ENCODE data around the gene BHLHE23. TPM values are rescaled to one million over a fixed set of nuclear protein-coding genes. Genes with fewer than 3 reads are reported as not detected.

The BHLHE23 gene
- total RNA-seq, 4 donors from 2014 or later: not detected

GRCh38 chr20:62983210-62983609 lies 23.6 kb downstream of the BHLHE23 start:
- H3K4me1 ChIP-seq: peaks cover 9% of the 10 kb centered on the region
- H3K27ac ChIP-seq: no peak overlapping the region
- H3K9me3 ChIP-seq: no peaks in the 10 kb centered on the region
- H3K27me3 ChIP-seq: peaks cover 98% of the 10 kb centered on the region
- 89% methylated on average over 6 of the region's 6 CpGs for WGBS
- no peaks in the 10 kb centered on the region for H3K36me3 ChIP-seq
- H3K4me3 ChIP-seq: no peak overlapping the region
- TF ChIP-seq POLR2AphosphoS5 (IDR thresholded peaks at IDR 0.05) (no peak), POLR2A (IDR thresholded peaks at IDR 0.05) (no peak), CTCF (IDR thresholded peaks at IDR 0.05) (no peak), EP300 (IDR thresholded peaks at IDR 0.05) (no peak)
- no peak for DNase-seq (ENCODE audit: low spot score in 2 of 2)

GRCh38 chr20:62982124-62983075 lies 24.4 kb downstream of the BHLHE23 start:
- Histone ChIP-seq H3K27me3 (peaks cover 99% of the 10 kb centered on the region), H3K4me3 (no peak overlapping the region), H3K4me1 (peaks cover 9% of the 10 kb centered on the region), H3K9me3 (no peaks in the 10 kb centered on the region), H3K27ac (no peak overlapping the region), H3K36me3 (no peaks in the 10 kb centered on the region)
- 64% methylated on average over 17 of the region's 21 CpGs for WGBS
- no peak for DNase-seq (ENCODE audit: low spot score in 2 of 2)
- no peak for TF ChIP-seq EP300 (IDR thresholded peaks at IDR 0.05)
- TF ChIP-seq CTCF (IDR thresholded peaks at IDR 0.05): no peak
- TF ChIP-seq POLR2A (IDR thresholded peaks at IDR 0.05): no peak
- no peak for TF ChIP-seq POLR2AphosphoS5 (IDR thresholded peaks at IDR 0.05)

GRCh38 chr20:62980970-62981369 lies 25.8 kb downstream of the BHLHE23 start:
- Histone ChIP-seq H3K9me3 (no peaks in the 10 kb centered on the region), H3K27me3 (peaks cover 100% of the 10 kb centered on the region), H3K27ac (no peak overlapping the region), H3K36me3 (no peaks in the 10 kb centered on the region), H3K4me1 (peaks cover 9% of the 10 kb centered on the region), H3K4me3 (no peak overlapping the region)
- no peak for DNase-seq (ENCODE audit: low spot score in 2 of 2)
- WGBS: 9% methylated on average over 11 of the region's 28 CpGs
- TF ChIP-seq POLR2A (IDR thresholded peaks at IDR 0.05) (no peak), CTCF (IDR thresholded peaks at IDR 0.05) (no peak), EP300 (IDR thresholded peaks at IDR 0.05) (no peak), POLR2AphosphoS5 (IDR thresholded peaks at IDR 0.05) (no peak)

- Histone ChIP-seq H3K36me3 (no peaks in the 10 kb centered on the region), H3K27ac (no peak overlapping the region), H3K9me3 (no peaks in the 10 kb centered on the region), H3K4me3 (no peak overlapping the region), H3K4me1 (peaks cover 9% of the 10 kb centered on the region), H3K27me3 (peaks cover 100% of the 10 kb centered on the region)
- TF ChIP-seq EP300 (IDR thresholded peaks at IDR 0.05): no peak
- TF ChIP-seq POLR2AphosphoS5 (IDR thresholded peaks at IDR 0.05): no peak
- no peak for TF ChIP-seq POLR2A (IDR thresholded peaks at IDR 0.05)
- no peak for TF ChIP-seq CTCF (IDR thresholded peaks at IDR 0.05)
- WGBS: 25% methylated on average over 18 of the region's 19 CpGs
- no peak for DNase-seq (ENCODE audit: low spot score in 2 of 2)
Observed at GRCh38 chr20:62980380-62980960, 26.3 kb downstream of the BHLHE23 start.

- DNase-seq (ENCODE audit: low spot score in 2 of 2): no peak
- 17% methylated on average over 12 of the region's 19 CpGs for WGBS
- TF ChIP-seq POLR2A (IDR thresholded peaks at IDR 0.05) (no peak), CTCF (IDR thresholded peaks at IDR 0.05) (no peak), POLR2AphosphoS5 (IDR thresholded peaks at IDR 0.05) (no peak), EP300 (IDR thresholded peaks at IDR 0.05) (no peak)
- no peaks in the 10 kb centered on the region for H3K9me3 ChIP-seq
- H3K36me3 ChIP-seq: no peaks in the 10 kb centered on the region
- peaks cover 100% of the 10 kb centered on the region for H3K27me3 ChIP-seq
- H3K4me3 ChIP-seq: no peak overlapping the region
- H3K4me1 ChIP-seq: peaks cover 9% of the 10 kb centered on the region
- no peak overlapping the region for H3K27ac ChIP-seq
Observed at GRCh38 chr20:62979876-62980373, 26.8 kb downstream of the BHLHE23 start.

Data from suprapubic skin (tissue), 4 donors.